ENCODE measurements around the gene HEATR5A.

The HEATR5A gene

DNA sequence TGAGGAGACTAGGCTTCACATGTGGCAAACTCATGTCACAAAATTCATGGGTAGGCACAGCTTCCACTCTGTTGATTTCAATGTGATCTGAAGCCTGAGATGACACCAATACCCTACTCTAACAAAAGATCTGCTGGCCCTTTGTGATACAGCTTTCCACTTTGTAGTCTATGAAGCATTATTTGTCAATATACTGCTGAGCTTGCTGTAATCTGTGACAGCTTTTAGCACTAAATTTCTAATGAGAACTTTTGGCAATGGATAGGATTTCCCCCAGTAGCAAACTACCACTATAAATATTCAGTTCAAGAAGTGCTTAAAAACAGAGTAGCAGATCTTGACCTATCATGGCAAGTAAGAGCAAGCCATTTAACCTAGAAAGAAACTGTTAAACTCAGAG, 5.6 kb upstream of the HEATR5A start:
- DNase-seq: no peak

GRCh38 chr14:31421200-31421599, 850 bp upstream of the HEATR5A start:
- DNase-seq: no peak

GRCh38 chr14:31419967-31420318, 407 bp downstream of the HEATR5A start:
- peak; percentile 2 to 9 for DNase-seq

DNA sequence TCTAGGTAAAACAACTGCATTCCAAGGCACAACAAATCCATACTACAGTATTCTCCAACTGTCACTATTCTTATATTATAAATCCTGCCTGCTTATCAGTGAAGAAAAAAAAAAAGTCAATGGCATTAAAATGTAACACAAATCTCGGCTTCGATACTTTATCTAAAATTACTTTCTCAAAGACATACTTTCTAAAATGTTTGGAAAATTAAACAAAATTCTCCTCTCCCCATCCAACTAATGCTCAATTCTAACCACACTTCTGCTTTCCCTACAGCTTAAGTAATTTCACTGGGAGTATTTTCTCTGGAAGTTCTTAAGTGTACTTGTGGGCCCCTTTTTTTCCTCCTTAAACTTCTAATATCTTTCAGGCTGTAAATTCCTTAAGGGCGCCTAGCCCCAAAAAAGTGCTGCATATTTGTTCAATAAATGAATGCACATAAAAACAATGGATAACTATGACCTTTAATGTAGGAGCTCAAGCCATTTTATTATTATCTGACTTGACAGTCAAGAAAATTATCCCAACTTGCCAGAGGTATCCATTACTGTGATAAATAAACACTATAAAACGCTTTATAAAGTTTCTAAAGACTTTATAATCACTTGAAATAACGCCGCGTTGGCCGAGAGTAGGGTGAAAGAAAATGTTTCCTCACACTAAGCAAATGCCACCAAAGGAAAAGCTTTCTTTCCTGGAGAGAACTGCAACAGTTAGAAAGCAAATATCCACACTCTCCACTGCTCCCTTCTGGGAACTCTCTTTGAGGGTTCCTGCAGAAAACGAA, 977 bp downstream of the HEATR5A start:
- no peak for DNase-seq

- DNase-seq: no peak
Observed at GRCh38 chr14:31418440-31418839, 1.9 kb downstream of the HEATR5A start.

- no peak for DNase-seq
Observed at GRCh38 chr14:31414190-31414833, 6.0 kb downstream of the HEATR5A start.

GRCh38 chr14:31411218-31411727, 9.1 kb downstream of the HEATR5A start:
- DNase-seq: no peak

DNA sequence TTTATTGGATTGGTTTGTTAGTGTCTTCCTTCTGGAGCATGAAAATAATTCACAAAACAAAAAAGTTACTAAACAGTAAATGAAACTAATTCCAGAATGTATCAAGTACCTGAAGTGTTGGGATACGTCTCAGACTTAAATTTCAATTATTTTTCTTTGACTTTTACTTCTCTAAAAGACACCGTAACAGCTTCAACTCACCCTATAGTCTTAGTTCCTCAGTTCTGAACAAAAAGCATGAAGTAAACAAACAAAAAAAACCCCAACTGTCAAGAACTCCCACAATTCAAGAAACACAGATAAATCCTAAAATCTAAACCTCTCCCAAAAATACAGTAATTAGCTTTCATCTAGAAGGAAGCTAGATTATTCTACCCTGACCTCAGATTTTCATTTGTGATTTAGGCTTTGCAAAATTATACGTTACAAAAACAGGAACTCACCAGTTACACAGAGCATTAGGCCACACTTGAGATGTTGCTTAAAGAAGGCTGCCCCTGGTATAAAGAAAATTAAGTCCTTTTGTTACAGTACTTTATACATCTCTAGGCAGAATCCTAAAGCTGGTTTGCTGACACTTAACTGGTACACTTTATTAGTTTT, 10.2 kb downstream of the HEATR5A start:
- no peak for DNase-seq

DNA sequence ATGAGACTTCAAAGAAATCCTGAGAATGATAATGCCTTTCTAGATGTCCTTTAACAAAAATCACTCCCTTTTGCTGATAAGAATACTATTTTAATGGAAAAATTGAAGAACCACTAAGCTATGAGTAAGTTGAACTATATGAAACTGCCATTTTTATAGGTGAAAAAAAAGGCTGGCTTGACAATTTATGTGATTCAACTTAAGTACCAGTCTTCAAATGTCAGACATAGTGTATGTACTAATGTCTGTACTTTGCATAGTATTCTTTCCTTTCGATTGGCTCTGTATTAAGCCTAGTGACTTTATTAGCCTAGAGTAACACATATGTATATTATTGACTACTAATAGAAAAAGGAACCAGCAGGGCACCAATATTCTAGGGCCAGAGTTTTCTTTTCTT, 11.9 kb downstream of the HEATR5A start:
- DNase-seq: no peak

DNA sequence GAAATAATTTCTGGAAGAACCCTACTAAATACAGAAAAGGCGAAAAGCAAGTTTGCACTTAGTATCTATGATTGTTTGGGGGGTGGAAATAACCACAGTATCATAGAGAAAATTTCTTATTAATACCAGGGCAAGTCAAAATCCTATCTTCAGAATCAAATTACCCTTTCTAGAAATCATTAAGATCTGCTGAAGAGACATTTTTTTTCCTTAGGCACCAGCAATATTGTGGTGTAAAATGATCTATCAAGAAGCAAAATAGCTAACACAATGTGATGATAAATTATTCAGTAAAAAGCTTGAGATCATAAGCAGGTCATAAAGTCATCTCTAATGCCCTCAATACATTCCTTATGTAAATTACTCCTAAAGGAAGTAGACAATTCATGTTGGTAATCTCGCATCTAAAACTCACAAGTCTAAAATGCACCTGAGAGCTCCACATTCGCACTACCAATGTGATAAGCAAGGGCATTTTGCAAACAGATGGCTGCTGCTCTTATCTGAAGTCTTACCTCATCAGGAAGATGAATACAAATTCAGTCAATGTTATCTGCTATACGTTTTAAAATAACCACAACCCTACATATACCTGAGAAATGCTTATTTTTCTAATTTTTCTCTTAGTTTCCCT, 14.6 kb downstream of the HEATR5A start:
- no peak for DNase-seq

DNA sequence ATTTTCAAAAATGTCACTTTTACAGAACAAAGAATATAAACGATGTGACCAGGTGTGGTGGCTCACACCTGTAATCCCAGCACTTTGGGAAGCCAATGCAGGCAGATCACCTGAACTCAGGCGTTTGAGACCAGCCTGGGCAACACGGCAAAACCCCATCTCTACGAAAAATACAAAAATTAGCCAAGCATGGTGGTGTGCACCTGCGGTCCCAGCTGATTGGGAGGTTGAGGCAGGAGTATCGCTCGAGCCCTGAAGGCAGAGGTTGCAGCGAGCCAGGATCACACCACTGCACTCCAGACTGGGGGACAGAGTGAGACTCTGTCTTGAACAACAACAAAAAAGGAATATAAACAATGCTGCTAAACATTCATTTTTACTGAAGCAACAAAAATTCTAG, 15.2 kb downstream of the HEATR5A start:
- DNase-seq: no peak

DNA sequence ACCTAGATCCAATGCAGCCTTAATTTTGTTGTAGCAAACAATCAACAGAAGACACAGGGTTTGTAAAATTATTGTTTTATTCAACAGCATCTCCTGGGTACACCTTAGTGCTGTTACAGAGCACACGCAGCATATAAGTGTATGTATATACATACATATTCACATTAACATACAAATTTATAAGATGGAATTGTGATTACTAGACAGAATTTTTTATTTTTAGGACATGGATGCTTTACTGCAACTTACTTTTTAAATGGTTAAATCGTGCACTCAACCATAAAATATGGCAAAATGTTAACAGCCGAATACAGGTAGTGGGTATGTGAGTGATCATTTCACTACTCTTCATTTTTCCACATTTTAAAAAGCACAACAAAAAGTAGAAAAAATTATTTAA, 16.6 kb downstream of the HEATR5A start:
- DNase-seq: no peak

DNA sequence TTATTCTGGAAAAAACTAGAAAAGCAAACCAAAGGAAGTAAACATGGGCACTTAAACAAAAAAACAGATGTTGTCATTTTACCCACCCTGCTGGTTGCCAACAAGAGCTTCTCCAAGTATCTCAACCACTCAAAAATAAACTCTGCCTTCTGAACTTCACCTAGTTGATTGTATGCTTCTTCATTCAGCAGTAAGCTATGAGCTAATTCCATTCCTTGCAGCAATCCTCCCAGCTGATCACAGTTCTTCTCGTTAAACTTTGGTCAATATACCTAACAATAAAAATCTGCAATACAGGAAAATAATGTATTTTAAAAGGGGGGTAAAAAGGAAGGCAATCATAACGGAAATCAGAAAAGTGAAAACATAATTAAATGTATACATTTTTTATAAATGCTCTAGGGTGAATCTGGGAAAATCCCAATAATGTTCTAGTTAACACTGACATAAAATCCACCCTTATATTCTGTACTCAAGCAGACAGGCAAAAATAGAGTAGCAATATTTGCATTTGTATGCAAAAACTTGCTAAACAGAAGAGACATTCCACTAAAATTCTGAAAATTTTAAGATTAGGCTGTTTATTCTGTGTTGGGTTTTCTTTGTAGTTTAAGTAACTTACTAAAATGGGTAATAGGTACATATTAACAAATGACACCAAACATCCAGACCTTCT, 17.4 kb downstream of the HEATR5A start:
- DNase-seq: no peak

GRCh38 chr14:31401369-31401932, 18.9 kb downstream of the HEATR5A start:
- no peak for DNase-seq

- DNase-seq: no peak
Observed at GRCh38 chr14:31400031-31400638, 20.2 kb downstream of the HEATR5A start.

DNA sequence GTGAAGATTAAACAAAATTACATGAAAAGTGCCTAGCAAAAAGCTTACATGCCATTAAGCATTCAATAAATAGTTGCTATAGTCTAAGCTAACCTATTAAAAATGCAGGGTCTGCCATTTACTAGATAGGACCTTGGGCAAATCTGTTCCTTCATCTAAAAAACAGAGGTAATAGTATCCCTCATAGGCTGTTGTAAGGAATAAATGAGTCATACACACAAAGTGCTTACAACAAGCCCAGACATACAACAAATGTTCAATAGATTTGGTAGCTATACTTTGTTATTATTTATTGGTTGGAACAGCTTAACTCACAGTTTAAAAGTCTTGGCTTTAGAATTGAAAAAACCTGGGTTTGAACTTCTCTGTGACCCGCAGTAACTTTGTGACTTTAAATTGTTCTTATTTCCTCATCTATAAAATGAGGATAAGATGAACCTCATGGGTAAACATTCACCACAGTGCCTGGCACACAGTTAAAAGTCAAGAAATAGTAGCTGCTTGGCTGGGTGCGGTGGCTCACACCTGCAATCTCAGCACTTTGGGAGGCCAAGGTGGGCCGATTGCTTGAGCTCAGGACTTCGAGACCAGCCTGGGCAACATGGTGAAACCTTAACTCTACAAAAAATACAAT, 24.7 kb downstream of the HEATR5A start:
- no peak for DNase-seq

DNA sequence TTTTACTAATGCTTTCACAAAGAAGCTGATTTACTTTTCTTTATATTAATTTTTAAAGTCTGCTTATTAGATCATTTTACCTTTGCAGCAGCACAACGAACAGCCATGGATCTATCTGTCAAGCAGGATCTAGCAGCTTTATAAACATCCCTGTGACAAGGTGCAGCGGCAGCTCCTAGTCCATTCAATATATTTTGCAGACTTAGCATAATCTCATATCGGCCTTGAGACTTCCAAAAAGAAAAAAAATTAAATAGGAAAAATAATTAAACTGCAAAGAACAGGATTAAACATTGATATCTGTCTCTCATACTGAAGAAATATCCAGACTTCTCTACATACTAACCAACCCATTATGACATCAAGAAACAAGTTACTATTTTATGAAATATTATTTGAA, 25.2 kb downstream of the HEATR5A start:
- DNase-seq: no peak

DNA sequence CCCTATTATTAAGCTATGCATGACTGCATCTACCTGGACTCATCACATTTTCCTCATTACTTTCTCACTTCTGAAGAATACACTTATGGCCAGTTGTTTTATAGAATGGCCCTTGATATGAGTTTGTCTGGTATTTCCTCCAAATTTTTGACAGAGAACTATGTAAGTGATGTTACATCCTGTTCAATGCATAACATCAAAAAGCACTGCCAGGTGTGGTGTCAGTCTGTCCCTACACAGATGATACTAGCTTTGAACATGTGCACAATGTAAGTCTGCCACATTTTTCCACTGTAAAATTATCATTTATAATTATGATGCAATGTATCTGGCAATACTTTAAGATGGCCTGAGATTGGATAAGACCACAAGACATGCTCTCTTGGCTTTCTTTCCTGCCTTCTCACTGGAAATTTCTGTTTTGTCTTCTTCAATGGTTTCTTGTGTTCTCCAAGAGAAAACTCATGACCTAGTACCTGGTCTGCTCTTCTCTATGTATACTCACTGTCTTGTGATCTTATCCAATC, 28.3 kb downstream of the HEATR5A start:
- no peak for DNase-seq

GRCh38 chr14:31391473-31391872, 28.9 kb downstream of the HEATR5A start:
- no peak for DNase-seq

GRCh38 chr14:31389946-31390345, 30.4 kb downstream of the HEATR5A start:
- no peak for DNase-seq

- no peak for DNase-seq
Observed at GRCh38 chr14:31388687-31389413, 31.5 kb downstream of the HEATR5A start.

Data from activated CD4-positive, alpha-beta T cell treated with anti-CD3 and anti-CD28 coated beads for 4 hours (primary cell).